ENCODE measurements around the gene ARPP21. TPM values are rescaled to one million over a fixed set of nuclear protein-coding genes. Genes with fewer than 3 reads are reported as not detected.

ARPP21 gene
- polyA plus RNA-seq, 1 donor from 2014 or later = 12.8 TPM

GRCh38 chr3:35739964-35740527 lies 100.7 kb downstream of the ARPP21 start:
- Histone ChIP-seq H3K9me3 (ENCODE audit: low read length) (no peaks in the 10 kb centered on the region), H2AFZ (ENCODE audit: low read depth, low read length) (no peak overlapping the region), H3K4me3 (ENCODE audit: low read length) (peak overlapping the region; percentile 26), H3K27me3 (ENCODE audit: insufficient read depth, low read depth, low read length) (no peaks in the 10 kb centered on the region), H4K20me1 (ENCODE audit: insufficient read depth) (no peaks in the 10 kb centered on the region), H3K4me2 (ENCODE audit: low read length) (peak overlapping the region; percentile 45), H3K9ac (ENCODE audit: low read length) (peak overlapping the region; percentile 21), H3K36me3 (ENCODE audit: insufficient read depth, low read length) (no peaks in the 10 kb centered on the region), H3F3A (ENCODE audit: insufficient read depth, low read length, poor library complexity, severe bottlenecking) (peaks cover 3% of the 10 kb centered on the region), H3K79me2 (replicated peaks; ENCODE audit: insufficient read depth, low read length) (no peaks in the 10 kb centered on the region), H3K27ac (ENCODE audit: low read length) (peak overlapping the region; percentile 76), H3K9me2 (ENCODE audit: insufficient read depth, low read length) (no peaks in the 10 kb centered on the region)
- TF ChIP-seq MXI1 (conservative IDR thresholded peaks at IDR 0.05; ENCODE audit: poor library complexity, severe bottlenecking) (no peak), SMC3 (conservative IDR thresholded peaks at IDR 0.05; ENCODE audit: poor library complexity) (no peak), RAD21 (conservative IDR thresholded peaks at IDR 0.05) (peak; percentile 20), REST (IDR thresholded peaks at IDR 0.05; ENCODE audit: borderline replicate concordance) (peak; percentile 95), POLR2AphosphoS5 (IDR thresholded peaks at IDR 0.05) (peak; percentile 53), TAF1 (IDR thresholded peaks at IDR 0.05; ENCODE audit: low read depth) (no peak), EP300 (conservative IDR thresholded peaks at IDR 0.05; ENCODE audit: poor library complexity, severe bottlenecking) (no peak), CTCF (IDR thresholded peaks at IDR 0.05; ENCODE audit: poor library complexity, severe bottlenecking) (no peak), EZH2 (IDR thresholded peaks at IDR 0.05; ENCODE audit: borderline replicate concordance, insufficient read depth, low read length, poor library complexity, severe bottlenecking) (no peak)

GRCh38 chr3:35743218-35743617 lies 103.9 kb downstream of the ARPP21 start:
- Histone ChIP-seq H3K27me3 (ENCODE audit: insufficient read depth, low read depth, low read length) (no peaks in the 10 kb centered on the region), H3K27ac (ENCODE audit: low read length) (no peak overlapping the region), H3K4me3 (ENCODE audit: low read length) (no peak overlapping the region), H3K79me2 (replicated peaks; ENCODE audit: insufficient read depth, low read length) (no peaks in the 10 kb centered on the region), H2AFZ (ENCODE audit: low read depth, low read length) (no peak overlapping the region), H3K9me2 (ENCODE audit: insufficient read depth, low read length) (no peaks in the 10 kb centered on the region), H3K9ac (ENCODE audit: low read length) (no peak overlapping the region), H3K9me3 (ENCODE audit: low read length) (no peaks in the 10 kb centered on the region), H4K20me1 (ENCODE audit: insufficient read depth) (no peaks in the 10 kb centered on the region), H3K4me2 (ENCODE audit: low read length) (no peak overlapping the region), H3K36me3 (ENCODE audit: insufficient read depth, low read length) (no peaks in the 10 kb centered on the region), H3F3A (ENCODE audit: insufficient read depth, low read length, poor library complexity, severe bottlenecking) (no peaks in the 10 kb centered on the region)
- TF ChIP-seq REST (IDR thresholded peaks at IDR 0.05; ENCODE audit: borderline replicate concordance) (no peak), EZH2 (IDR thresholded peaks at IDR 0.05; ENCODE audit: borderline replicate concordance, insufficient read depth, low read length, poor library complexity, severe bottlenecking) (no peak), POLR2AphosphoS5 (IDR thresholded peaks at IDR 0.05) (no peak), RAD21 (conservative IDR thresholded peaks at IDR 0.05) (no peak), EP300 (conservative IDR thresholded peaks at IDR 0.05; ENCODE audit: poor library complexity, severe bottlenecking) (no peak), TAF1 (IDR thresholded peaks at IDR 0.05; ENCODE audit: low read depth) (no peak), SMC3 (conservative IDR thresholded peaks at IDR 0.05; ENCODE audit: poor library complexity) (no peak), CTCF (IDR thresholded peaks at IDR 0.05; ENCODE audit: poor library complexity, severe bottlenecking) (no peak), MXI1 (conservative IDR thresholded peaks at IDR 0.05; ENCODE audit: poor library complexity, severe bottlenecking) (no peak)

Data from neural cell (in vitro differentiated cells).